ENCODE data around the gene HIF3A.

Gene HIF3A

GRCh38 chr19:46326608-46327007, 29.8 kb downstream of the HIF3A start:
- DNase-seq (ENCODE audit: low spot score) = no peak

- DNase-seq (ENCODE audit: low spot score) = no peak
These were observed 31.2 kb downstream of the HIF3A start for GRCh38 chr19:46328079-46328478.

GRCh38 chr19:46330319-46330918, 33.6 kb downstream of the HIF3A start:
- DNase-seq (ENCODE audit: low spot score) = no peak

GRCh38 chr19:46337487-46337886, 40.6 kb downstream of the HIF3A start:
- DNase-seq (ENCODE audit: low spot score) = no peak

- DNase-seq (ENCODE audit: low spot score) = no peak
These were observed 42.6 kb downstream of the HIF3A start for GRCh38 chr19:46339446-46339845.

GRCh38 chr19:46340051-46340659, 43.3 kb downstream of the HIF3A start:
- DNase-seq (ENCODE audit: low spot score) = no peak

- DNase-seq (ENCODE audit: low spot score) = no peak
These were observed 45.1 kb downstream of the HIF3A start for GRCh38 chr19:46341937-46342336.

- DNase-seq (ENCODE audit: low spot score) = no peak
These were observed 47.5 kb downstream of the HIF3A start for GRCh38 chr19:46344363-46344762.

- no peak for DNase-seq (ENCODE audit: low spot score)
These were observed 48.3 kb downstream of the HIF3A start for GRCh38 chr19:46345157-46345556.

- DNase-seq (ENCODE audit: low spot score) = peak; percentile 87
These were observed 50.2 kb downstream of the HIF3A start, which contains the start of gene PPP5C for GRCh38 chr19:46346821-46347571. Gene PPP5C (plus strand): TSS chr19:46347087. CDS start chr19:46347097, 10 bp downstream.

GRCh38 chr19:46347572-46347883, 50.7 kb downstream of the HIF3A start:
- no peak for DNase-seq (ENCODE audit: low spot score)

- DNase-seq (ENCODE audit: low spot score) = no peak
These were observed 51.1 kb downstream of the HIF3A start for GRCh38 chr19:46347985-46348384.

- no peak for DNase-seq (ENCODE audit: low spot score)
These were observed 52.6 kb downstream of the HIF3A start for GRCh38 chr19:46349311-46349993.

- DNase-seq (ENCODE audit: low spot score) = no peak
These were observed 53.4 kb downstream of the HIF3A start for GRCh38 chr19:46350029-46350757.

GRCh38 chr19:46350758-46351159, 53.9 kb downstream of the HIF3A start:
- no peak for DNase-seq (ENCODE audit: low spot score)

- DNase-seq (ENCODE audit: low spot score) = no peak
These were observed 54.6 kb downstream of the HIF3A start for GRCh38 chr19:46351241-46352041.

- DNase-seq (ENCODE audit: low spot score) = no peak
These were observed 57.1 kb downstream of the HIF3A start for GRCh38 chr19:46353730-46354528.

- DNase-seq (ENCODE audit: low spot score) = no peak
These were observed 58.6 kb downstream of the HIF3A start for GRCh38 chr19:46355234-46356148.

Measured in SK-N-DZ (cell line).